GM23338 (cell line): ENCODE results near the gene TIE1.

ENCODE experiments used
- CREB1 ChIP-seq: fragments of 250-450 bp; sonication (Bioruptor Pico); IDR thresholded peaks from 2 replicates; pipeline ENCODE4 v1.5.0; 2020; ENCODE audit warnings: low read depth, mild to moderate bottlenecking, moderate library complexity
- CTCF ChIP-seq, 2 experiments: fragments of 200-600 bp in 1 of 2; sonication (generic) in 1 of 2; conservative IDR thresholded peaks; 2 replicates each; pipeline versions ENCODE4 v1.5.1 to v1.6.1; 2016 to 2017; ENCODE audit warnings: antibody characterized with exemption in 2 of 2, low read depth in 2 of 2, mild to moderate bottlenecking in 2 of 2, moderate library complexity in 1 of 2
- ETS1 ChIP-seq: IDR thresholded peaks from 2 replicates; pipeline ENCODE4 v1.6.1; 2016; ENCODE audit warnings: antibody characterized with exemption
- EZH2 ChIP-seq: fragments of 200-600 bp; sonication (generic); IDR thresholded peaks from one replicate; pipeline ENCODE4 v1.8.0; 2017; ENCODE audit warnings: antibody characterized with exemption, mild to moderate bottlenecking, low read depth; ENCODE audit not compliant: unreplicated experiment
- POLR2AphosphoS5 ChIP-seq: IDR thresholded peaks from 2 replicates; pipeline ENCODE4 v1.6.1; 2016; ENCODE audit warnings: antibody characterized with exemption, low read depth
- REST ChIP-seq: IDR thresholded peaks from one replicate; pipeline ENCODE4 v1.6.1; 2018; ENCODE audit warnings: antibody characterized with exemption; ENCODE audit not compliant: unreplicated experiment
- ZNF331 ChIP-seq: fragments of 250-450 bp; sonication (Bioruptor Pico); IDR thresholded peaks from 2 replicates; pipeline ENCODE4 v1.5.0; 2020; ENCODE audit warnings: low read depth, mild to moderate bottlenecking, moderate library complexity

GRCh38 chr1:43253876-43254275 lies 46.9 kb upstream of the TIE1 start:
- TF ChIP-seq CTCF (conservative IDR thresholded peaks at IDR 0.05; ENCODE audit: low read depth in 2 of 2) = no peak
- no peak for TF ChIP-seq POLR2AphosphoS5
- no peak for TF ChIP-seq REST
- TF ChIP-seq ZNF331 (CRISPR knock-in tag) = no peak
- TF ChIP-seq CREB1 (CRISPR knock-in tag) = no peak
- no peak for TF ChIP-seq EZH2
- no peak for TF ChIP-seq ETS1
